HepG2 (cell line): Measurements from ENCODE around the gene GAS2L2. TPM values are rescaled to one million over a fixed set of nuclear protein-coding genes. Genes with fewer than 3 reads are reported as not detected.

Experiments used
- AKAP8 ChIP-seq: sonication (generic); formaldehyde crosslinking; IDR thresholded peaks from 2 replicates; pipeline ENCODE4 v1.5.1; 2020; ENCODE audit warnings: mild to moderate bottlenecking, missing genetic modification reagents
- EZH2 ChIP-seq: conservative IDR thresholded peaks from 2 replicates; pipeline ENCODE4 v1.6.1; 2012; ENCODE audit warnings: mild to moderate bottlenecking, low read depth, low read length, moderate library complexity
- FOXA1 ChIP-seq, 2 experiments: fragments of 450-650 bp in 1 of 2; sonication (generic) in 1 of 2; formaldehyde crosslinking in 1 of 2; IDR thresholded peaks; 2 replicates each; pipeline versions ENCODE4 v1.4.0 to v1.6.1; 2016 to 2020; ENCODE audit warnings: missing genetic modification reagents in 1 of 2
- FUBP1 ChIP-seq: sonication (generic); formaldehyde crosslinking; IDR thresholded peaks from 2 replicates; pipeline ENCODE4 v1.5.1; 2020; ENCODE audit warnings: missing genetic modification reagents, mild to moderate bottlenecking, borderline replicate concordance
- GABPA ChIP-seq, 2 experiments: IDR thresholded peaks; 2 replicates each; pipeline ENCODE4 v1.6.1; 2011 to 2016; ENCODE audit warnings: low read depth in 2 of 2, low read length in 1 of 2, missing biosample characterization in 1 of 2, missing genetic modification characterization in 1 of 2
- ISX ChIP-seq: sonication (generic); formaldehyde crosslinking; conservative IDR thresholded peaks from 2 replicates; pipeline ENCODE4 v1.5.0; 2020; ENCODE audit warnings: missing genetic modification reagents
- KIAA2018 ChIP-seq: sonication (generic); formaldehyde crosslinking; IDR thresholded peaks from 2 replicates; pipeline ENCODE4 v1.5.0; 2020; ENCODE audit warnings: mild to moderate bottlenecking, missing genetic modification reagents, borderline replicate concordance
- NCOR1 ChIP-seq: fragments of 200-600 bp; sonication (generic); IDR thresholded peaks from 2 replicates; pipeline ENCODE4 v1.7.0; 2017; ENCODE audit warnings: antibody characterized with exemption, low read length, borderline replicate concordance
- NFIC ChIP-seq: IDR thresholded peaks from 2 replicates; pipeline ENCODE4 v1.6.1; 2012; ENCODE audit warnings: mild to moderate bottlenecking, low read length, inconsistent platforms
- SKIL ChIP-seq: sonication (generic); formaldehyde crosslinking; IDR thresholded peaks from 2 replicates; pipeline ENCODE4 v1.8.0; 2022; ENCODE audit warnings: missing genetic modification reagents, mild to moderate bottlenecking, moderate library complexity, borderline replicate concordance
- ZNF12 ChIP-seq: sonication (generic); formaldehyde crosslinking; IDR thresholded peaks from 2 replicates; pipeline ENCODE4 v1.5.0; 2020; ENCODE audit warnings: missing genetic modification reagents
- ZNF512 ChIP-seq: sonication (generic); formaldehyde crosslinking; IDR thresholded peaks from 2 replicates; pipeline ENCODE4 v1.4.0; 2020; ENCODE audit warnings: mild to moderate bottlenecking, missing genetic modification reagents
- ZNF660 ChIP-seq: sonication (generic); formaldehyde crosslinking; IDR thresholded peaks from 2 replicates; pipeline ENCODE4 v1.5.1; 2020; ENCODE audit warnings: mild to moderate bottlenecking, low read depth, missing genetic modification reagents, borderline replicate concordance
- polyA plus RNA-seq, 8 experiments: library from polyadenylated mRNA; depleted of rRNA in 3 of 8; stranded (reverse) in 7 of 8; unstranded in 1 of 8; fragments of >200 nt; fragmentation: Illumina TruSeq in 4 of 8; extraction: Trizol in 4 of 8; gene quantifications; 2 replicates each; pipeline versions ENCODE4 v1.2.1 to v1.2.3, GENCODE V29; 2011 to 2016; ENCODE audit warnings: low read depth in 4 of 8, missing spikeins in 1 of 8, mixed read lengths in 1 of 8; ENCODE audit not compliant: insufficient read depth in 1 of 8
- total RNA-seq, 5 experiments: library from RNA; depleted of rRNA; stranded (reverse); fragments of >200 nt; fragmentation: Illumina TruSeq; extraction: Trizol; gene quantifications; 2 replicates each; pipeline ENCODE4 v1.2.3, GENCODE V29; 2016; ENCODE audit warnings: low read depth in 1 of 5

Gene GAS2L2
- total and polyA plus RNA-seq, 2 of the 13 experiments (the other 11 are each of a cell fraction or from before 2014, with no cell fraction given), result not detected

- TF ChIP-seq FOXA1 (IDR thresholded peaks at IDR 0.05) (no peak), FOXA1 (CRISPR knock-in tag; IDR thresholded peaks at IDR 0.05) (peak; percentile 62), KIAA2018 (CRISPR knock-in tag) (no peak), ZNF12 (CRISPR knock-in tag) (peak; percentile 68), NFIC (no peak), EZH2 (no peak), GABPA (IDR thresholded peaks at IDR 0.05; ENCODE audit: low read depth, low read length) (no peak), GABPA (CRISPR knock-in tag; IDR thresholded peaks at IDR 0.05; ENCODE audit: low read depth) (no peak), FUBP1 (no peak), ZNF660 (CRISPR knock-in tag) (no peak), ZNF512 (CRISPR knock-in tag) (no peak), NCOR1 (no peak), SKIL (CRISPR knock-in tag) (no peak), AKAP8 (CRISPR knock-in tag) (peak; percentile 48; the same call in 1 of the 2 replicates), ISX (peak; percentile 83; the same call in 1 of the 2 replicates)
Observed at GRCh38 chr17:35764123-35764991, 11.3 kb upstream of the GAS2L2 start (continued).
